HL-60 (cell line): ENCODE results near the gene TASOR2.

ENCODE experiments used
- DNase-seq, 2 experiments: peaks; one replicate each; pipeline ENCODE4 v3.0.0-alpha.2; 2010 to 2020; ENCODE audit warnings: low read depth in 1 of 2, low spot score in 1 of 2
- H3K27ac ChIP-seq: fragments of 250-450 bp; sonication (Bioruptor Pico); replicated peaks from 2 replicates; pipeline ENCODE4 v1.5.1; 2020; ENCODE audit warnings: mild to moderate bottlenecking, moderate library complexity
- H3K27me3 ChIP-seq: fragments of 250-450 bp; sonication (Bioruptor Pico); 2 replicates; pipeline ENCODE4 v1.5.1; 2021; ENCODE audit warnings: mild to moderate bottlenecking, moderate library complexity; ENCODE audit not compliant: insufficient read depth, poor library complexity, severe bottlenecking
- H3K4me3 ChIP-seq: replicated peaks from 2 replicates; pipeline ENCODE4 v1.5.1; 2011; ENCODE audit warnings: mild to moderate bottlenecking, control low read depth, low read length; ENCODE audit not compliant: insufficient read depth
- GABPA ChIP-seq: IDR thresholded peaks from 2 replicates; pipeline ENCODE4 v1.6.1; 2012; ENCODE audit warnings: low read depth
- POLR2AphosphoS5 ChIP-seq: IDR thresholded peaks from 2 replicates; pipeline ENCODE4 v1.6.1; 2012; ENCODE audit warnings: low read depth
- SPI1 ChIP-seq: IDR thresholded peaks from 2 replicates; pipeline ENCODE4 v1.6.1; 2012; ENCODE audit warnings: low read depth, mild to moderate bottlenecking, borderline replicate concordance
- TF ChIP-seq, protein P1 (sequence below): IDR thresholded peaks from 2 replicates; pipeline ENCODE4 v1.6.1; 2012; ENCODE audit warnings: low read depth; ENCODE audit not compliant: insufficient replicate concordance
- TF ChIP-seq, protein P2 (sequence below): IDR thresholded peaks from one replicate; pipeline ENCODE4 v1.5.1; 2011; ENCODE audit warnings: low read length, control low read depth, inconsistent platforms; ENCODE audit not compliant: insufficient read depth

TASOR2 gene

DNA sequence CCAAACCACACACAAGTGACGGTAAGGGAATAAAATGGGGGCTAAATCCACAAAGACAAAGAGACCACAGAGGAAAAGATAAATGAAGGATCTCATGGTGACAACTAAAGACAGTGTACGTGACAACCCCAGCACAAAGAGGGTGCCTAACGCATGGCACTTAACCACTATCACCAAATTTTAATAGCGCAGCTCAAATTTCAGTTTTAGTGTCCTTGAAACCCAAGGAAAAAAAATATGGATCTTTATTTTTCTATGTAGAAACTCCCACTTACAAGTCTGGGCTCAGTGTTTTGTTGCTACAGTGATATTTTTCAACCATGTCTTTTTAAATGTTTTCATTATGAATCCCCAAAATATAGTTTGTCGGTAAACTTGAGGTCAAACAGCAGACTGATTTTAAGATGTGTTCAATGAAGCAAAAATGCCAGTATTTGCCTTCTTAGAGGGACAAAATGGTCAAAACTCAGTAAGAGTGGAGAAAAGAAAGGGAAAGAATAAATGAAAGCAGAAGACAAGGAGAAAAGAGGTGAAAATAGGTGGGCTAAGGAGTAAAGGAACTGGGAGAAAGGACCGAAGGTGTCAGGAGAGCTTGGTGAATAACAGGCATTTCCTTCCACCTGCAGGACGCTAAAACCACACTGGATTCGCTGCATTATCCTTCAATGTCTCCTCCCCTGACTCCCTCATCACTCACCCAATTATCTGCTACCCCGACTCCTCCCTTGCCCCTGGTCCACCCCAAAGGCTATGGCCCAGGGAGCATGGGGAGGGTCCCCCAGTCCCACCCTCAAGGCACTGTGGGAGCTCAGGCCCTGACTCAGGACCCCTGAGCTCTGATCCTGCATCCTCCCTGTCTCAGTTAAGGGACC, 21.7 kb upstream of the TASOR2 start:
- DNase-seq = no peak
- Histone ChIP-seq H3K27me3 (no peaks in the 10 kb centered on the region), H3K27ac (no peak overlapping the region), H3K4me3 (no peak overlapping the region)
- no peak for TF ChIP-seq GABPA
- TF ChIP-seq, protein P1, sequence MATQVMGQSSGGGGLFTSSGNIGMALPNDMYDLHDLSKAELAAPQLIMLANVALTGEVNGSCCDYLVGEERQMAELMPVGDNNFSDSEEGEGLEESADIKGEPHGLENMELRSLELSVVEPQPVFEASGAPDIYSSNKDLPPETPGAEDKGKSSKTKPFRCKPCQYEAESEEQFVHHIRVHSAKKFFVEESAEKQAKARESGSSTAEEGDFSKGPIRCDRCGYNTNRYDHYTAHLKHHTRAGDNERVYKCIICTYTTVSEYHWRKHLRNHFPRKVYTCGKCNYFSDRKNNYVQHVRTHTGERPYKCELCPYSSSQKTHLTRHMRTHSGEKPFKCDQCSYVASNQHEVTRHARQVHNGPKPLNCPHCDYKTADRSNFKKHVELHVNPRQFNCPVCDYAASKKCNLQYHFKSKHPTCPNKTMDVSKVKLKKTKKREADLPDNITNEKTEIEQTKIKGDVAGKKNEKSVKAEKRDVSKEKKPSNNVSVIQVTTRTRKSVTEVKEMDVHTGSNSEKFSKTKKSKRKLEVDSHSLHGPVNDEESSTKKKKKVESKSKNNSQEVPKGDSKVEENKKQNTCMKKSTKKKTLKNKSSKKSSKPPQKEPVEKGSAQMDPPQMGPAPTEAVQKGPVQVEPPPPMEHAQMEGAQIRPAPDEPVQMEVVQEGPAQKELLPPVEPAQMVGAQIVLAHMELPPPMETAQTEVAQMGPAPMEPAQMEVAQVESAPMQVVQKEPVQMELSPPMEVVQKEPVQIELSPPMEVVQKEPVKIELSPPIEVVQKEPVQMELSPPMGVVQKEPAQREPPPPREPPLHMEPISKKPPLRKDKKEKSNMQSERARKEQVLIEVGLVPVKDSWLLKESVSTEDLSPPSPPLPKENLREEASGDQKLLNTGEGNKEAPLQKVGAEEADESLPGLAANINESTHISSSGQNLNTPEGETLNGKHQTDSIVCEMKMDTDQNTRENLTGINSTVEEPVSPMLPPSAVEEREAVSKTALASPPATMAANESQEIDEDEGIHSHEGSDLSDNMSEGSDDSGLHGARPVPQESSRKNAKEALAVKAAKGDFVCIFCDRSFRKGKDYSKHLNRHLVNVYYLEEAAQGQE = no peak
- no peak for TF ChIP-seq POLR2AphosphoS5
- TF ChIP-seq, protein P2, sequence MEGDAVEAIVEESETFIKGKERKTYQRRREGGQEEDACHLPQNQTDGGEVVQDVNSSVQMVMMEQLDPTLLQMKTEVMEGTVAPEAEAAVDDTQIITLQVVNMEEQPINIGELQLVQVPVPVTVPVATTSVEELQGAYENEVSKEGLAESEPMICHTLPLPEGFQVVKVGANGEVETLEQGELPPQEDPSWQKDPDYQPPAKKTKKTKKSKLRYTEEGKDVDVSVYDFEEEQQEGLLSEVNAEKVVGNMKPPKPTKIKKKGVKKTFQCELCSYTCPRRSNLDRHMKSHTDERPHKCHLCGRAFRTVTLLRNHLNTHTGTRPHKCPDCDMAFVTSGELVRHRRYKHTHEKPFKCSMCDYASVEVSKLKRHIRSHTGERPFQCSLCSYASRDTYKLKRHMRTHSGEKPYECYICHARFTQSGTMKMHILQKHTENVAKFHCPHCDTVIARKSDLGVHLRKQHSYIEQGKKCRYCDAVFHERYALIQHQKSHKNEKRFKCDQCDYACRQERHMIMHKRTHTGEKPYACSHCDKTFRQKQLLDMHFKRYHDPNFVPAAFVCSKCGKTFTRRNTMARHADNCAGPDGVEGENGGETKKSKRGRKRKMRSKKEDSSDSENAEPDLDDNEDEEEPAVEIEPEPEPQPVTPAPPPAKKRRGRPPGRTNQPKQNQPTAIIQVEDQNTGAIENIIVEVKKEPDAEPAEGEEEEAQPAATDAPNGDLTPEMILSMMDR = no peak
- TF ChIP-seq SPI1 = no peak

DNA sequence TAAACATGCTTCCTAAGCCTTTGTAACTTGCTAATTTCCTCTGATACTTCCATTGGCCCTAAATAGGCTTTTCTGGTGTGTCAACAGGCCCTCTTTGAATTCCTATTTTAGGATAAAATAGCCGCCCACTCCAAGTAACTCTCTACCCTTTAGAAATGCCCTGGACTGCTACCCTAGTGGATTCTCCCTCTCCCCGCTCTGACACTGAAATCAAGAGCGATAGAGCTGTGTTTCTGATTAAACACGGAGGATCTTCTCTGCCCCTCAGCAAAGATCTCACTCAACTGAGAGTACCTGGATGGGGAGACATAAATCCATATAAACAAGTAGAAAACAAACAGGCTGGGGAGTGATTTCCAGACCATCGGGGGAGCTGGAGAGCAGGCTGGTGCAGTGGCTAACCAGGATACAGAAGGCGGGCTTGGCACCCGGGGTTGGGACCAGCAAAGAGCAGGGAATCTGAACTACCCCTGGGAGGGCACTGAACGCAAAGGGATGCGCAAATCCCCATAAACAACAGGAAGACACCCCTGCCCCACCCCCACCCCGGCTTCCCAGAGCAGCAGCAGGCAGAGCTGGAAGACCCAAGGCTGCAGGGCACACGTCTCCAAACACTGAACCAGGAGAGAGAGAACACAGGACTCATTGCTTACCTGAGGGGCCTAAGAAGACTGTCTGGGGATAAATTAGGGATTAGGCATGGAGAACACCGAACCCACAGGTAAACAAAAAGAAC, 20.8 kb upstream of the TASOR2 start:
- no peak for TF ChIP-seq GABPA
- TF ChIP-seq POLR2AphosphoS5 = no peak
- no peak for TF ChIP-seq SPI1
- TF ChIP-seq, protein P1 = no peak
- TF ChIP-seq, protein P2 = no peak
- no peak overlapping the region for H3K27ac ChIP-seq
- no peak for DNase-seq
- no peak overlapping the region for H3K4me3 ChIP-seq
- no peaks in the 10 kb centered on the region for H3K27me3 ChIP-seq

DNA sequence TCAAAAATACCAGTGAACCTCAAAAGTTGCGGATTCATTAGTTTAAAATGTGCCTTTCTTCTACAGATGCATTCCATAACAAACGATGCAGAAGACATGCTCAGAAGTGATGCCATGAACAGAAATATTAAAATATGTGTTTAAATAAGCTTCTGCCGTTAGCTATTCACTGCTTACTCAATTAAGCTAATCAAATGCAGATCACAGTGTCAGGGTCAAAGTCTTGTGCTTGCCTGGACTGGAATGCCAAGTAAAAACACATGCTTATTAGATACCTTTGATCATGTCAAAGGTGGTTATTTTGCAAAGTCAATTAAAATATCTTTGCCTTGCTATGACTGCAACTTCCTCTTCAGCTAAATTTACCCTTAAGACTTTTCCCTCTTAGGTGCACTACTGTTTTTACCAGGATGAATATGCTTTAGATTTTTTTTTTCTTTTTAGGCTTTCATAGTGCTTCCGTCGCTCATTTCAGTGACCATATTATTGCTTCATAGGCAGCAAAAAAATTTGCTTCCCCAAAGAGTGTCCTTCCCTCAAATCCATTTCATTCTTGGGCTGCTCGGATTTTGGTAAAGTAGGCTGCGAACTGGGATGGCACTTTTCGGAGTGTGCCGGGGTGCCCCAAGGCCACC, 19.1 kb upstream of the TASOR2 start:
- Histone ChIP-seq H3K27me3 (no peaks in the 10 kb centered on the region), H3K4me3 (peak overlapping the region; percentile 76), H3K27ac (peak overlapping the region; percentile 81)
- DNase-seq = peak in 1 of 2 experiments; percentile 20
- TF ChIP-seq POLR2AphosphoS5 (no peak), SPI1 (no peak), GABPA (no peak)
- TF ChIP-seq, protein P2 = no peak
- TF ChIP-seq, protein P1 = no peak
